Stomach (tissue), 9 donors: Measurements from ENCODE around the gene RAP1A. TPM values are rescaled to one million over a fixed set of nuclear protein-coding genes. Genes with fewer than 3 reads are reported as not detected.

Experiments used
- DNase-seq, 2 donors: peaks; one replicate each; pipeline versions ENCODE4 v3.0.0 to v3.0.0-alpha.2; 2013 to 2019
- H3K27ac ChIP-seq, 5 donors: fragments of 200-600 bp in 4 of 5; sonication (generic) in 4 of 5; one replicate each; pipeline ENCODE4 v1.5.1; 2013 to 2019; ENCODE audit warnings: mild to moderate bottlenecking in 1 of 5, moderate library complexity in 1 of 5
- H3K27me3 ChIP-seq, 3 donors: fragments of 200-600 bp; sonication (generic); one replicate each; pipeline ENCODE4 v1.5.1; 2017 to 2019; ENCODE audit warnings: mixed run types in 1 of 3
- H3K36me3 ChIP-seq, 4 donors: fragments of 200-600 bp; sonication (generic); 1 replicate in 3 of 4; 2 replicates in 1 of 4; pipeline ENCODE4 v1.5.1; 2016 to 2019
- H3K4me1 ChIP-seq, 4 donors: fragments of 200-600 bp; sonication (generic); one replicate each; pipeline ENCODE4 v1.5.1; 2016 to 2019
- H3K4me3 ChIP-seq, 4 donors: fragments of 200-600 bp; sonication (generic) in 3 of 4; one replicate each; pipeline ENCODE4 v1.5.1; 2016 to 2019; ENCODE audit warnings: mild to moderate bottlenecking in 1 of 4
- H3K9me3 ChIP-seq, 4 donors: fragments of 200-600 bp; sonication (generic); one replicate each; pipeline ENCODE4 v1.5.1; 2016 to 2019
- CTCF ChIP-seq, 7 experiments: fragments of 450-650 bp in 4 of 7; fragments of 200-600 bp in 3 of 7; sonication (generic) in 3 of 7; IDR thresholded peaks; one replicate each; pipeline ENCODE4 v1.5.1; 2016 to 2019; ENCODE audit warnings: antibody characterized with exemption in 7 of 7, control low read depth in 2 of 7, mild to moderate bottlenecking in 1 of 7
- EP300 ChIP-seq: sonication (generic); formaldehyde crosslinking; IDR thresholded peaks from one replicate; pipeline ENCODE4 v1.6.1; 2017; ENCODE audit warnings: antibody characterized with exemption
- POLR2A ChIP-seq, 4 donors: fragments of 450-650 bp; IDR thresholded peaks; one replicate each; pipeline ENCODE4 v1.6.1; 2016; ENCODE audit warnings: antibody characterized with exemption in 4 of 4, control low read depth in 2 of 4, mild to moderate bottlenecking in 1 of 4, moderate library complexity in 1 of 4
- POLR2AphosphoS5 ChIP-seq, 3 donors: sonication (generic); formaldehyde crosslinking; IDR thresholded peaks; one replicate each; pipeline ENCODE4 v1.6.1; 2016; ENCODE audit warnings: antibody characterized with exemption in 3 of 3
- WGBS, 5 donors: extraction: QIAGEN DNeasy Blood & Tissue Kit in 3 of 5; methylation state at CpG; one replicate each; pipeline versions ENCODE4 v1.1.5 to v1.1.7; 2013 to 2018; 5-methylcytosine and 5-hydroxymethylcytosine counted together
- intact Hi-C: fragments of 100-400 bp; cut with DNase I; formaldehyde crosslinking; loops from one replicate; pipeline ENCODE4 v1.15.1; 2023; ENCODE audit warnings: low total_unique reads
- polyA plus RNA-seq, 3 donors: library from polyadenylated mRNA; stranded (reverse); fragments of 200-250 nt; gene quantifications; one replicate each; pipeline ENCODE4 v1.2.3, GENCODE V29; 2013
- total RNA-seq, 5 donors: library from RNA; depleted of rRNA; stranded (reverse); fragments of >200 nt; gene quantifications; one replicate each; pipeline versions ENCODE4 v1.1.0 to v1.2.3, GENCODE V29; 2014 to 2016
- donor health status: healthy with polysubstance abuse.
- donor health status: Bipolar disorder and iron deficiency.
- donor health status: healthy.

The RAP1A gene
- total and polyA plus RNA-seq, 8 donors, result 20.9 to 175 (median 85.4) TPM

GRCh38 chr1:111754984-111755330, 135.4 kb downstream of the RAP1A start:
- H3K36me3 ChIP-seq, result peaks cover 0 to 22% (median 16%) of the 10 kb centered on the region in 4 donors
- TF ChIP-seq EP300 (no peak), POLR2AphosphoS5 (IDR thresholded peaks at IDR 0.05) (no peak), CTCF (IDR thresholded peaks at IDR 0.05) (no peak), POLR2A (IDR thresholded peaks at IDR 0.05) (no peak)
- intact Hi-C loops, result no loop called here
- peak; percentile 44 to 85 for DNase-seq
- peak overlapping the region; percentile 81 to 84 (median 82) for H3K4me3 ChIP-seq
- H3K9me3 ChIP-seq, result no peaks in the 10 kb centered on the region
- H3K27ac ChIP-seq, result peak overlapping the region; percentile 88 to 94 (median 90)
- WGBS, 5 donors, result 0 to 2% (median 1%) methylated on average over 12 of the region's 12 CpGs
- no peaks in the 10 kb centered on the region for H3K27me3 ChIP-seq
- peaks cover 8 to 39% (median 27%) of the 10 kb centered on the region in 4 donors for H3K4me1 ChIP-seq

- intact Hi-C loops, result no loop called here
- peaks cover 2 to 27% (median 22%) of the 10 kb centered on the region in 4 donors for H3K36me3 ChIP-seq
- peak within 1 kb of the TSS; percentile 88 to 94 (median 90) for H3K27ac ChIP-seq
- WGBS, 5 donors, result 0% methylated on average over 57 to 67 of the region's 67 CpGs
- DNase-seq, result peak; percentile 92 to 98
- no peaks in the 10 kb centered on the region for H3K9me3 ChIP-seq
- peak within 1 kb of the TSS; percentile 81 to 84 (median 82) for H3K4me3 ChIP-seq
- H3K27me3 ChIP-seq, result no peaks in the 10 kb centered on the region
- peaks cover 8 to 39% (median 27%) of the 10 kb centered on the region in 4 donors for H3K4me1 ChIP-seq
- TF ChIP-seq CTCF (IDR thresholded peaks at IDR 0.05) (peak in 5 of 7 experiments; percentile 68 to 93 (median 87)), EP300 (no peak), POLR2AphosphoS5 (IDR thresholded peaks at IDR 0.05) (peak; percentile 70 to 86 (median 79)), POLR2A (IDR thresholded peaks at IDR 0.05) (no peak)
Observed at GRCh38 chr1:111755331-111756123, 135.9 kb downstream of the RAP1A start, which contains the start of gene DDX20. DDX20 (plus strand) TSS chr1:111755901; CDS start chr1:111755925, 24 bp downstream.

- H3K9me3 ChIP-seq, result no peaks in the 10 kb centered on the region
- intact Hi-C loops, result no loop called here
- peaks cover 8 to 37% (median 24%) of the 10 kb centered on the region in 4 donors for H3K4me1 ChIP-seq
- H3K36me3 ChIP-seq, result peaks cover 8 to 33% (median 28%) of the 10 kb centered on the region in 4 donors
- H3K27ac ChIP-seq, result peak overlapping the region; percentile 88 to 94 (median 90)
- no peak for DNase-seq
- H3K27me3 ChIP-seq, result no peaks in the 10 kb centered on the region
- peak overlapping the region; percentile 81 to 84 (median 82) for H3K4me3 ChIP-seq
- 0 to 1% (median 0%) methylated on average over 34 to 35 of the region's 35 CpGs for WGBS, 5 donors
- TF ChIP-seq POLR2A (IDR thresholded peaks at IDR 0.05) (no peak), EP300 (no peak), CTCF (IDR thresholded peaks at IDR 0.05) (no peak), POLR2AphosphoS5 (IDR thresholded peaks at IDR 0.05) (no peak)
Observed at GRCh38 chr1:111756124-111756513, 136.5 kb downstream of the RAP1A start.

- H3K27ac ChIP-seq, result no peak overlapping the region
Observed at GRCh38 chr1:111758373-111758772, 138.8 kb downstream of the RAP1A start.

More at GRCh38 chr1:111758373-111758772, 138.8 kb downstream of the RAP1A start:
- intact Hi-C loops, result no loop called here
- no peak overlapping the region for H3K4me3 ChIP-seq
- H3K9me3 ChIP-seq, result no peaks in the 10 kb centered on the region
- no peaks in the 10 kb centered on the region for H3K27me3 ChIP-seq
- TF ChIP-seq EP300 (no peak), CTCF (IDR thresholded peaks at IDR 0.05) (no peak), POLR2AphosphoS5 (IDR thresholded peaks at IDR 0.05) (no peak), POLR2A (IDR thresholded peaks at IDR 0.05) (no peak)
- WGBS, 5 donors, result 55 to 75% (median 68%) methylated on average over 2 of the region's 2 CpGs
- DNase-seq, result no peak
- peaks cover 8 to 37% (median 22%) of the 10 kb centered on the region in 4 donors for H3K4me1 ChIP-seq
- H3K36me3 ChIP-seq, result peaks cover 24 to 56% (median 50%) of the 10 kb centered on the region in 4 donors
